ENCODE data around the gene NSUN4. TPM values are rescaled to one million over a fixed set of nuclear protein-coding genes. Genes with fewer than 3 reads are reported as not detected.

Gene NSUN4
- total and polyA plus RNA-seq, 9 of the 15 experiments (the other 6 are each of a cell fraction or from before 2014, with no cell fraction given) = 33.4 to 60.2 (median 46.3) TPM

DNA sequence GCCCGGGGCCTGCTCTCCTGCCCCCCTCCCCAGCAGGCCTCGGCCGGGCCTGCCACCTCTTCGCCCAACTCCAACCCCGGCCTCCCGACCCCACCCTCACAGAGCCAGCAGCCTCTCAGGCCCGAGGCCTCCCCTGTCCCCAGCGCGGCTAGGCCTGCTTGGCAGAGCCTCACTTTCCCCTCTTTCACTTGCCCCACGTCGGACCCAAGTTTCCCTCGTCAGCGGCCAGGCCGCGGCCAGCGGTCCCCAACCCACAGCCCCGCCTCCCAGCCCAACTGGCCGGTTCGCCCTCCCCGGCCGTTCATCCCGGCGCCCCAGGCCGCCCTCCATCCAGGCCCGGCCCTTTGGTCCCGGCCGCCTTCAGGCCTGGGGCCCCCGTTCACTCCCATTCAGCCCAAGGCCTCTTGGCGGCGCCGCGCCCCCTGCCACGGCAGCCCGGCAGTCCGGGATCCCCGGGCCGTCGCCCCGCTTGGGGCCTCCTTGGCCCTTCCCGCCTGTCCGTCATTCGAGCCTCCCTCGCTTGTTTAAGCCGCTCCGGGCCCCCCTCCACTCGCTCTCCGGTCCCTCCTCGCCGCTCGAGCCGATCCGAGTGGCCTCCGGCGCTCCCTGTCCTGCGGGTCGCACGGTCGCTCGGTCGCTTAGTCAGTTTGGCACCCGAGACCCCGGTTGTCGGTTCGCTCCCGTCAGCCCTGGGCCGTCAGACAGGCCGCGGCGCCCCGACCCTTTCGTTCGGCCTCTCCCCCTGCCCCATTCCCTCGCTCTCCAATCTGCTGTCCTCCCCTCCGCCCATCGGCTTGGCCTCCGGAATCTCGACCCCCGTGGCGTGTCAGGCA, 38.6 kb upstream of the NSUN4 start (continued):
- TF ChIP-seq, protein P1, sequence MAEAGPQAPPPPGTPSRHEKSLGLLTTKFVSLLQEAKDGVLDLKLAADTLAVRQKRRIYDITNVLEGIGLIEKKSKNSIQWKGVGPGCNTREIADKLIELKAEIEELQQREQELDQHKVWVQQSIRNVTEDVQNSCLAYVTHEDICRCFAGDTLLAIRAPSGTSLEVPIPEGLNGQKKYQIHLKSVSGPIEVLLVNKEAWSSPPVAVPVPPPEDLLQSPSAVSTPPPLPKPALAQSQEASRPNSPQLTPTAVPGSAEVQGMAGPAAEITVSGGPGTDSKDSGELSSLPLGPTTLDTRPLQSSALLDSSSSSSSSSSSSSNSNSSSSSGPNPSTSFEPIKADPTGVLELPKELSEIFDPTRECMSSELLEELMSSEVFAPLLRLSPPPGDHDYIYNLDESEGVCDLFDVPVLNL (CRISPR knock-in tag; IDR thresholded peaks at IDR 0.05; ENCODE audit: low read depth) = peak; percentile 76; the same call in 1 of the 2 replicates
- TF ChIP-seq ZNF121 (CRISPR knock-in tag; conservative IDR thresholded peaks at IDR 0.05) (no peak), CEBPG (CRISPR knock-in tag; IDR thresholded peaks at IDR 0.05) (no peak), CEBPG (tag; conservative IDR thresholded peaks at IDR 0.05 in 1 of 2, IDR thresholded peaks at IDR 0.05 in 1 of 2) (no peak), SLC30A9 (CRISPR knock-in tag; IDR thresholded peaks at IDR 0.05) (no peak), ILF3 (IDR thresholded peaks at IDR 0.05; ENCODE audit: borderline replicate concordance) (no peak), CCNT2 (IDR thresholded peaks at IDR 0.05; ENCODE audit: borderline replicate concordance, extremely low read depth, insufficient read length, low read depth, low read length) (peak; percentile 31), DPF2 (IDR thresholded peaks at IDR 0.05) (no peak), ETV1 (tag; conservative IDR thresholded peaks at IDR 0.05; ENCODE audit: low read depth) (no peak), PRPF4 (IDR thresholded peaks at IDR 0.05; ENCODE audit: insufficient read depth, low read depth, low read length, poor library complexity, severe bottlenecking) (no peak), ZBTB7A (IDR thresholded peaks at IDR 0.05; ENCODE audit: borderline replicate concordance, control insufficient read depth, low read depth, low read length) (peak; percentile 51; the same call in 1 of the 2 replicates), BMI1 (IDR thresholded peaks at IDR 0.05; ENCODE audit: low read length) (no peak), ZBTB17 (CRISPR knock-in tag; IDR thresholded peaks at IDR 0.05) (peak; percentile 56; the same call in 1 of the 2 replicates), TEAD1 (CRISPR knock-in tag; IDR thresholded peaks at IDR 0.05) (0 out of 4 replicates have a peak, but pooled peaks of 1 of the 2 experiments have one; percentile 3), GTF2A2 (tag; IDR thresholded peaks at IDR 0.05) (no peak), PTRF (tag; IDR thresholded peaks at IDR 0.05) (no peak), SMARCE1 (IDR thresholded peaks at IDR 0.05) (peak; percentile 8; the same call in 1 of the 2 replicates), TBP (optimal IDR thresholded peaks at IDR 0.05; ENCODE audit: low read depth, low read length) (peak; percentile 38), ILK (tag; IDR thresholded peaks at IDR 0.05; ENCODE audit: borderline replicate concordance, low read depth) (no peak)
- TF ChIP-seq, protein P2, sequence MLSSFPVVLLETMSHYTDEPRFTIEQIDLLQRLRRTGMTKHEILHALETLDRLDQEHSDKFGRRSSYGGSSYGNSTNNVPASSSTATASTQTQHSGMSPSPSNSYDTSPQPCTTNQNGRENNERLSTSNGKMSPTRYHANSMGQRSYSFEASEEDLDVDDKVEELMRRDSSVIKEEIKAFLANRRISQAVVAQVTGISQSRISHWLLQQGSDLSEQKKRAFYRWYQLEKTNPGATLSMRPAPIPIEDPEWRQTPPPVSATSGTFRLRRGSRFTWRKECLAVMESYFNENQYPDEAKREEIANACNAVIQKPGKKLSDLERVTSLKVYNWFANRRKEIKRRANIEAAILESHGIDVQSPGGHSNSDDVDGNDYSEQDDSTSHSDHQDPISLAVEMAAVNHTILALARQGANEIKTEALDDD (IDR thresholded peaks at IDR 0.05) = no peak
- TF ChIP-seq, protein P3, sequence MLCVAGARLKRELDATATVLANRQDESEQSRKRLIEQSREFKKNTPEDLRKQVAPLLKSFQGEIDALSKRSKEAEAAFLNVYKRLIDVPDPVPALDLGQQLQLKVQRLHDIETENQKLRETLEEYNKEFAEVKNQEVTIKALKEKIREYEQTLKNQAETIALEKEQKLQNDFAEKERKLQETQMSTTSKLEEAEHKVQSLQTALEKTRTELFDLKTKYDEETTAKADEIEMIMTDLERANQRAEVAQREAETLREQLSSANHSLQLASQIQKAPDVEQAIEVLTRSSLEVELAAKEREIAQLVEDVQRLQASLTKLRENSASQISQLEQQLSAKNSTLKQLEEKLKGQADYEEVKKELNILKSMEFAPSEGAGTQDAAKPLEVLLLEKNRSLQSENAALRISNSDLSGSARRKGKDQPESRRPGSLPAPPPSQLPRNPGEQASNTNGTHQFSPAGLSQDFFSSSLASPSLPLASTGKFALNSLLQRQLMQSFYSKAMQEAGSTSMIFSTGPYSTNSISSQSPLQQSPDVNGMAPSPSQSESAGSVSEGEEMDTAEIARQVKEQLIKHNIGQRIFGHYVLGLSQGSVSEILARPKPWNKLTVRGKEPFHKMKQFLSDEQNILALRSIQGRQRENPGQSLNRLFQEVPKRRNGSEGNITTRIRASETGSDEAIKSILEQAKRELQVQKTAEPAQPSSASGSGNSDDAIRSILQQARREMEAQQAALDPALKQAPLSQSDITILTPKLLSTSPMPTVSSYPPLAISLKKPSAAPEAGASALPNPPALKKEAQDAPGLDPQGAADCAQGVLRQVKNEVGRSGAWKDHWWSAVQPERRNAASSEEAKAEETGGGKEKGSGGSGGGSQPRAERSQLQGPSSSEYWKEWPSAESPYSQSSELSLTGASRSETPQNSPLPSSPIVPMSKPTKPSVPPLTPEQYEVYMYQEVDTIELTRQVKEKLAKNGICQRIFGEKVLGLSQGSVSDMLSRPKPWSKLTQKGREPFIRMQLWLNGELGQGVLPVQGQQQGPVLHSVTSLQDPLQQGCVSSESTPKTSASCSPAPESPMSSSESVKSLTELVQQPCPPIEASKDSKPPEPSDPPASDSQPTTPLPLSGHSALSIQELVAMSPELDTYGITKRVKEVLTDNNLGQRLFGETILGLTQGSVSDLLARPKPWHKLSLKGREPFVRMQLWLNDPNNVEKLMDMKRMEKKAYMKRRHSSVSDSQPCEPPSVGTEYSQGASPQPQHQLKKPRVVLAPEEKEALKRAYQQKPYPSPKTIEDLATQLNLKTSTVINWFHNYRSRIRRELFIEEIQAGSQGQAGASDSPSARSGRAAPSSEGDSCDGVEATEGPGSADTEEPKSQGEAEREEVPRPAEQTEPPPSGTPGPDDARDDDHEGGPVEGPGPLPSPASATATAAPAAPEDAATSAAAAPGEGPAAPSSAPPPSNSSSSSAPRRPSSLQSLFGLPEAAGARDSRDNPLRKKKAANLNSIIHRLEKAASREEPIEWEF (CRISPR knock-in tag; IDR thresholded peaks at IDR 0.05) = no peak
